PC-3 (cell line): Measurements from ENCODE around the gene VPS33B. TPM values are rescaled to one million over a fixed set of nuclear protein-coding genes. Genes with fewer than 3 reads are reported as not detected.

Source experiments
- ATAC-seq: fragments of 200-7000 bp; cut with Tn5 transposase; 2 replicates; pipeline ENCODE4 v1.9.1; 2020; ENCODE audit warnings: mild to moderate bottlenecking, moderate library complexity
- BruUV-seq: library from RNA; stranded (reverse); fragments of 400-500 nt; replicated peaks from 2 replicates; lab custom pipeline; 2021; lab: Mats Ljungman, UMichigan
- CTCF ChIA-PET: fragments of 300-600 bp; sonication (Branson Sonifier 250); formaldehyde crosslinking; loops from one replicate; lab custom pipeline; 2022; ENCODE audit warnings: antibody characterized with exemption; lab: Charles Lee
- POLR2A ChIA-PET: fragments of 300-600 bp; sonication (Branson Sonifier 250); formaldehyde crosslinking; loops from one replicate; lab custom pipeline; 2022; ENCODE audit warnings: antibody characterized with exemption; ENCODE audit not compliant: unreplicated experiment; lab: Charles Lee
- DNase-seq: peaks from one replicate; pipeline ENCODE4 v3.0.0-alpha.2; 2015
- H2AFZ ChIP-seq: fragments of 300-600 bp; sonication (generic); 2 replicates; pipeline ENCODE4 v1.6.0; 2016; ENCODE audit warnings: antibody characterized with exemption, low read length
- H3F3A ChIP-seq: fragments of 300-600 bp; sonication (generic); one replicate; pipeline ENCODE4 v1.6.0; 2017; ENCODE audit warnings: antibody characterized with exemption, low read length, control low read depth, mild to moderate bottlenecking; ENCODE audit not compliant: unreplicated experiment
- H3K27ac ChIP-seq: fragments of 300-600 bp; sonication (generic); 2 replicates; pipeline ENCODE4 v1.5.1; 2016; ENCODE audit warnings: mild to moderate bottlenecking, low read length
- H3K27me3 ChIP-seq: fragments of 300-600 bp; sonication (generic); 2 replicates; pipeline ENCODE4 v1.6.1; 2016; ENCODE audit warnings: low read length, mixed read lengths
- H3K36me3 ChIP-seq: fragments of 300-600 bp; sonication (generic); 2 replicates; pipeline ENCODE4 v1.6.1; 2016; ENCODE audit warnings: low read depth, mixed run types, low read length, mixed read lengths
- H3K4me1 ChIP-seq: fragments of 300-600 bp; sonication (generic); 2 replicates; pipeline ENCODE4 v1.5.1; 2016; ENCODE audit warnings: low read length; ENCODE audit not compliant: insufficient read depth
- H3K4me2 ChIP-seq: fragments of 300-600 bp; sonication (generic); 2 replicates; pipeline ENCODE4 v1.6.0; 2016; ENCODE audit warnings: low read length
- H3K4me3 ChIP-seq: fragments of 300-600 bp; sonication (generic); 2 replicates; pipeline ENCODE4 v1.5.1; 2016; ENCODE audit warnings: mild to moderate bottlenecking, low read length, mixed read lengths
- H3K79me2 ChIP-seq: fragments of 300-600 bp; sonication (generic); 2 replicates; pipeline ENCODE4 v1.6.1; 2017; ENCODE audit warnings: low read length, mixed read lengths
- H3K9ac ChIP-seq: fragments of 300-600 bp; sonication (generic); 2 replicates; pipeline ENCODE4 v1.6.0; 2016; ENCODE audit warnings: mild to moderate bottlenecking, low read length
- H3K9me2 ChIP-seq: fragments of 300-600 bp; sonication (generic); replicated peaks from 2 replicates; pipeline ENCODE4 v1.6.1; 2016; ENCODE audit warnings: mixed run types, low read length, mixed read lengths
- H3K9me3 ChIP-seq: fragments of 300-600 bp; sonication (generic); 2 replicates; pipeline ENCODE4 v1.6.1; 2016; ENCODE audit warnings: low read length, mixed read lengths
- H4K20me1 ChIP-seq: fragments of 300-600 bp; sonication (generic); 2 replicates; pipeline ENCODE4 v1.6.1; 2016; ENCODE audit warnings: low read length, mixed read lengths
- EZH2 ChIP-seq: fragments of 300-600 bp; sonication (generic); IDR thresholded peaks from one replicate; pipeline ENCODE4 v1.6.1; 2017; ENCODE audit warnings: antibody characterized with exemption, mild to moderate bottlenecking, low read length; ENCODE audit not compliant: unreplicated experiment
- EZH2phosphoT487 ChIP-seq: fragments of 300-600 bp; sonication (generic); IDR thresholded peaks from 2 replicates; pipeline ENCODE4 v1.6.1; 2018; ENCODE audit warnings: mild to moderate bottlenecking, antibody characterized with exemption, low read length, borderline replicate concordance
- intact Hi-C: fragments of 100-400 bp; cut with micrococcal nuclease; formaldehyde crosslinking; loops from 2 replicates; pipeline ENCODE4 v1.9.0; 2023
- total RNA-seq: library from RNA; depleted of rRNA; stranded (reverse); fragments of >200 nt; gene quantifications from 2 replicates; pipeline ENCODE4 v1.2.3, GENCODE V29; 2014
- TF ChIP-seq, protein P1 (sequence below): fragments of 300-600 bp; sonication (generic); conservative IDR thresholded peaks from 2 replicates; pipeline ENCODE4 v1.5.1; 2017; ENCODE audit warnings: antibody characterized with exemption, low read depth, mild to moderate bottlenecking, low read length

VPS33B gene
- total RNA-seq, 1 experiment from 2014 or later = 8.0 TPM

DNA sequence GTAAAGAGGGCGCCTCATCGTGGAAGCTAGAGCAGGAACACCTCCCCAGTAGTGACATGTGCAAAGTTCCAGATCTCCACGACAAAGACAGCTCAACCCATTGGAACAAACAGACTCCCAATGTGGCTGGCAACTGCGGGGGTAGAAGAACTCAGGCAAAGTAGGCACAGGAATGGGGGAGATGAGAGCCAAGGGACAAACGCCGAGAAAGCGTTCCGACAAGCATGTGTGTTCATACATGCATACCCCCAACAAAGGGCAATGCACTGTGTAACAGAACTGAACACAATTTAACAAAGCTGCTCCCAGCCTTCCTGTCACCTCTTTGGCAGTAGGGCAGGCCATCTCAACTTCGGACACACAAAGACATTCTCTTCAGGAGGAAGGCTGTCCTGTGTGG, 56.1 kb downstream of the VPS33B start:
- ATAC-seq (no peak), DNase-seq (no peak)
- ChIA-PET CTCF (no interaction called here), POLR2A (no interaction called here)
- Histone ChIP-seq H3K9ac (no peak overlapping the region), H3K4me1 (no peaks in the 10 kb centered on the region), H3K9me3 (no peaks in the 10 kb centered on the region), H3K36me3 (peaks cover 53% of the 10 kb centered on the region), H3K27ac (no peak overlapping the region), H3K9me2 (no peaks in the 10 kb centered on the region), H3K27me3 (no peaks in the 10 kb centered on the region), H2AFZ (no peak overlapping the region), H3K4me3 (no peak overlapping the region), H3K79me2 (no peaks in the 10 kb centered on the region), H4K20me1 (no peaks in the 10 kb centered on the region), H3F3A (no peaks in the 10 kb centered on the region), H3K4me2 (no peak overlapping the region)
- intact Hi-C loops = no loop called here
- TSS peak; percentile 43 for BruUV-seq
- TF ChIP-seq EZH2 = no peak

DNA sequence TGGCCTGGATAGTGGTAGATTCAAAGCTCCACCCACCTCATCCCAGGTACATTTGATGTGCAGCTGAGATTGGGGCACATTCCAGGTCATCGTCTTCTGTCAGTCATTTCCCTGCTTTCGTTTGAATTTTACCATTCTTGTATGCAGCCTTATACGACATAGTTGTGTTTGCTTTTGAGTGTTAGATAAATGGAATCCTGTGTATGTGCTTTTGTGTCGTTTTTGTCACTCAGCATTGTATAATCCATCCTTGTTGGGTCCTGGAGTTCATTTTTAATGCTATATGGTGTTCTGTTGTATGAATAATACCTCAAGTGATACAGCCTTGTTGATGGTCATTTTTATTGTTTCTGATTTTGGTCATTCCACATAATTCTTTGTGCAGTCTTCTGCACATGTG, 60.4 kb downstream of the VPS33B start:
- Histone ChIP-seq H4K20me1 (no peaks in the 10 kb centered on the region), H3K79me2 (peaks cover 10% of the 10 kb centered on the region), H3K4me3 (no peak overlapping the region), H3K9me2 (no peaks in the 10 kb centered on the region), H3K4me1 (0 out of 2 replicates have a peak, but pooled peaks cover 8% of the 10 kb centered on the region), H2AFZ (no peak overlapping the region), H3K36me3 (peaks cover 17% of the 10 kb centered on the region), H3K9me3 (no peaks in the 10 kb centered on the region), H3K4me2 (no peak overlapping the region), H3K27me3 (no peaks in the 10 kb centered on the region), H3F3A (no peaks in the 10 kb centered on the region), H3K9ac (no peak overlapping the region), H3K27ac (no peak overlapping the region)
- no TSS peak for BruUV-seq
- ChIA-PET POLR2A (no interaction called here), CTCF (no interaction called here)
- TF ChIP-seq, protein P1, sequence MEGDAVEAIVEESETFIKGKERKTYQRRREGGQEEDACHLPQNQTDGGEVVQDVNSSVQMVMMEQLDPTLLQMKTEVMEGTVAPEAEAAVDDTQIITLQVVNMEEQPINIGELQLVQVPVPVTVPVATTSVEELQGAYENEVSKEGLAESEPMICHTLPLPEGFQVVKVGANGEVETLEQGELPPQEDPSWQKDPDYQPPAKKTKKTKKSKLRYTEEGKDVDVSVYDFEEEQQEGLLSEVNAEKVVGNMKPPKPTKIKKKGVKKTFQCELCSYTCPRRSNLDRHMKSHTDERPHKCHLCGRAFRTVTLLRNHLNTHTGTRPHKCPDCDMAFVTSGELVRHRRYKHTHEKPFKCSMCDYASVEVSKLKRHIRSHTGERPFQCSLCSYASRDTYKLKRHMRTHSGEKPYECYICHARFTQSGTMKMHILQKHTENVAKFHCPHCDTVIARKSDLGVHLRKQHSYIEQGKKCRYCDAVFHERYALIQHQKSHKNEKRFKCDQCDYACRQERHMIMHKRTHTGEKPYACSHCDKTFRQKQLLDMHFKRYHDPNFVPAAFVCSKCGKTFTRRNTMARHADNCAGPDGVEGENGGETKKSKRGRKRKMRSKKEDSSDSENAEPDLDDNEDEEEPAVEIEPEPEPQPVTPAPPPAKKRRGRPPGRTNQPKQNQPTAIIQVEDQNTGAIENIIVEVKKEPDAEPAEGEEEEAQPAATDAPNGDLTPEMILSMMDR = no peak
- TF ChIP-seq EZH2phosphoT487 (no peak), EZH2 (no peak)
- ATAC-seq (no peak), DNase-seq (no peak)
- intact Hi-C loops = no loop called here

DNA sequence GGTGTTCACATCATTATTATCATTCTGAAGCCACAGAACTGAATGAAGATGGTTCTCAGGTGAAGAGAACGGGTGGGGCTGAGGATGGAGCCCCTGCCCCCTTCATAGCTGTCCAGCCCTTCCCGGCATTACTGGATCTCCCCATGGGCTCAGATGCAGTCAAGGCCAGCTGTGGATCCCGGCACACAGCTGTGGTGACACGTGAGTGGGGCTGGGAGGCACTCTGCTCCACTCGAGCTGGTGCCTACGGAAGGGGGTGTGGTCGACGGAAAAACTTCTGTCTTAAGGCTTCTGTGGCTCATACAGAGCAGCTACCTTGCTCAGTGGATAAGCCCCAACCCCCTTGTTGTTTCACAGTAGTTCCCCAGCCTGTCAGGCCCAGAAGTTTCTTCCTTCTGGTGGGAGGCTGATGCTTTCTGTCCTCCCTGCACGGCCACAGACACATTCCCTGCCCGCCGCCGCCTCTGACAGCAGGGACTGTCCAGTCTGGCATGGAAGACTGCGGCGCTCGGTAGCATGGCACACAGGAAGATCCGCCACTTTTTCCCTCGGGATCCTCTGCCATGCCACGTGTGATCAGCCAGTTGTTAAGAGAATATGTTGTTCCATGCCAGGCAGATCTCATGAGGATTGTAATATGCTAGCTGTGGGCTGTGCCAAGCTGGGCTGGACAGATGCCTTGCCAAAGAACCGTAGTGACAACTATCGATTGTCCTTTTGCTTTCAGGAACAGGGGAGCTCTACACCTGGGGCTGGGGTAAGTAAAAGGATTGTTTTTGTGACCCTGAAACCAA, 61.9 kb downstream of the VPS33B start:
- Histone ChIP-seq H3K9ac (no peak overlapping the region), H3K9me2 (no peaks in the 10 kb centered on the region), H3K4me3 (no peak overlapping the region), H3F3A (no peaks in the 10 kb centered on the region), H3K79me2 (peaks cover 10% of the 10 kb centered on the region), H2AFZ (no peak overlapping the region), H3K36me3 (peaks cover 7% of the 10 kb centered on the region; the same call in 1 of the 2 replicates), H3K27me3 (no peaks in the 10 kb centered on the region), H4K20me1 (no peaks in the 10 kb centered on the region), H3K27ac (no peak overlapping the region), H3K4me2 (no peak overlapping the region), H3K9me3 (no peaks in the 10 kb centered on the region), H3K4me1 (peaks cover 18% of the 10 kb centered on the region)
- CTCF ChIA-PET = no interaction called here
- no peak for DNase-seq
- TF ChIP-seq EZH2phosphoT487 (no peak), EZH2 (no peak)
- TF ChIP-seq, protein P1 = no peak
- ATAC-seq = no peak
- no TSS peak for BruUV-seq
- POLR2A ChIA-PET = no interaction called here
- intact Hi-C loops = no loop called here
